Skeletal muscle cell (primary cell): Measurements from ENCODE around the gene PCIF1.
"Not testable (repeated sequence)": the region's sequence is repeated elsewhere in the genome, so short reads cannot be mapped to it uniquely, and the experiment has no call there.

Experiments used
- DNase-seq: peaks from one replicate; pipeline ENCODE4 v3.0.0-alpha.2; 2010; ENCODE audit warnings: low read depth
- H3K4me3 ChIP-seq: 2 replicates; pipeline ENCODE4 v1.5.1; 2011; ENCODE audit warnings: low read depth, mild to moderate bottlenecking, control low read depth, low read length, moderate library complexity

PCIF1 gene

DNA sequence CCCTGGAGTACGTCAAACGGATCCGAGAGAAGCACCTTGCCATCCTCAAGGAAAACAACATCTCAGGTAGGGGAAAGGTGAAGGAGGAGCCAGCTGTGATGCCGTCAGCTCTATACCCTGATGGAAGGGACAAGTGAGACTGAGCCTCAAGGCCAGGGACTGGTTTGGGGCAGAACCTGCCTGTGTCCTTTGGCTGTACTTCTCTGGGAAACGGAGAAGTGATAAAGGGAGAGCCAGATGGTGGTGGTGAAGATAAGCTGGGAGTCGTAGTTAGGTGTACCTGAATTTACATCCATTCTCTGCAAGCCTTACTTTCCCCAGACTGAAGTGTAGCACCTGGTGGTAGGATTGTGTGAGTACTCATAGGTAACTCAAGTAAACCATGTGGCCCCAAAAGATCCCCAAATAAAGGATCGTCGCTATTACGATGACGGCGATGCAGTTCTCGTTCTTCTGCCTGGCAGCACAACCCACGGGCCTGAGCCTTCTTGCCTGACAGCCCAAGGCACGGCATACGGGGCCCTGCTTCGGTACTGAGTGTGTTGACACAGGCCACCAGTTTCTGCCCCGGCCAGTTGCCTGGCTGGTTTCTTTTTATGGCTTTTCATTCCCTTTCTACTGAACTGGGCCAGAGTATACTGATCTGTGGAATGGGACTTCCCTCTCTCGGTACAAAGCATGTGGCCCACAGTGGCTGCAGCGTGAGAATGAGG is 10.6 kb downstream of the PCIF1 start:
- DNase-seq = no peak
- no peak overlapping the region for H3K4me3 ChIP-seq

DNA sequence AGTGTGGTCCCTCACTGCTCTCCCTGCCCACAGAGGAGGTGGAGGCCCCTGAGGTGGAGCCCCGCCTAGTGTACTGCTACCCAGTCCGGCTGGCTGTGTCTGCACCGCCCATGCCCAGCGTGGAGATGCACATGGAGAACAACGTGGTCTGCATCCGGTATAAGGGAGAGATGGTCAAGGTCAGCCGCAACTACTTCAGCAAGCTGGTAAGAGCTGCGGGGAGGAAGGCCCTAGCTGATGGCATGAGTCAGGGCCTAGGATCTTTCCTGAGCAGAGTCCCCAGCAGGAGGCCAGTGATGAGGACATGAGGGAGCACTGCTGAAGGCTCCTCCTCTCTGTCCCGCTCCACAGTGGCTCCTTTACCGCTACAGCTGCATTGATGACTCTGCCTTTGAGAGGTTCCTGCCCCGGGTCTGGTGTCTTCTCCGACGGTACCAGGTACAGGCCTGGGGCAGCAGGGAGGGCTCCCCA is 11.2 kb downstream of the PCIF1 start:
- no peak for DNase-seq
- H3K4me3 ChIP-seq = no peak overlapping the region

DNA sequence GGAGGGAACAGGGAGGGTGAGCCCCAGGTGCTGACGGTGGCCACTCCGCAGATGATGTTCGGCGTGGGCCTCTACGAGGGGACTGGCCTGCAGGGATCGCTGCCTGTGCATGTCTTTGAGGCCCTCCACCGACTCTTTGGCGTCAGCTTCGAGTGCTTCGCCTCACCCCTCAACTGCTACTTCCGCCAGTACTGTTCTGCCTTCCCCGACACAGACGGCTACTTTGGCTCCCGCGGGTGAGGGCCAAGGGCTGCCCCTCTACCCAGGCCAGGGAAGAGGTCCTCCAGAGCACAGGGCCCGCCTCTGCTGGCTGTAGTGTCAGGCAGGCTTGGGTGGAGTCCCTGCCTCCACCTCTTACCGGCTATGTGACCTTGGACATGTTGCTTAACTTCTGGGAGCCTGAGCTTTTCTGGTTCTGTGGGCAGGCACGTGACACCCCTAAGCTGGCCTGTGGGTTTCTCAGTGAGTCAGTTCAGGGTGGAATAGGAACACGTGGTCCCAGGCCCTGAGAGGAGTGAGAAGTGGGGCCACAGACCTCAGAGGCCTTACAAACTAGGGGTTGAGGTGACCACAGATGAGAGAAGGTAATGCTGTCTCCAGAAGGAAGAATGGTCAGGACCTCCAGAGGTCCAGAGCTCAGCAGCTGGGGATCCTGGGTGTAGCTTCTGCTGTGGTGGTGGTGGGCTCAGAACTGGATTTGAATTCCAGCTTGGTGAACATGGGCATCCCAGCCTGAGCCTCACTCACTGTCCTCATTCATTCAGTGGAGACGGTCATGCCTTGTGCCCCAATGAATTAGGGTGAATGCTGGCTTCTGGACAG is 11.9 kb downstream of the PCIF1 start:
- DNase-seq = no peak
- no peak overlapping the region for H3K4me3 ChIP-seq

DNA sequence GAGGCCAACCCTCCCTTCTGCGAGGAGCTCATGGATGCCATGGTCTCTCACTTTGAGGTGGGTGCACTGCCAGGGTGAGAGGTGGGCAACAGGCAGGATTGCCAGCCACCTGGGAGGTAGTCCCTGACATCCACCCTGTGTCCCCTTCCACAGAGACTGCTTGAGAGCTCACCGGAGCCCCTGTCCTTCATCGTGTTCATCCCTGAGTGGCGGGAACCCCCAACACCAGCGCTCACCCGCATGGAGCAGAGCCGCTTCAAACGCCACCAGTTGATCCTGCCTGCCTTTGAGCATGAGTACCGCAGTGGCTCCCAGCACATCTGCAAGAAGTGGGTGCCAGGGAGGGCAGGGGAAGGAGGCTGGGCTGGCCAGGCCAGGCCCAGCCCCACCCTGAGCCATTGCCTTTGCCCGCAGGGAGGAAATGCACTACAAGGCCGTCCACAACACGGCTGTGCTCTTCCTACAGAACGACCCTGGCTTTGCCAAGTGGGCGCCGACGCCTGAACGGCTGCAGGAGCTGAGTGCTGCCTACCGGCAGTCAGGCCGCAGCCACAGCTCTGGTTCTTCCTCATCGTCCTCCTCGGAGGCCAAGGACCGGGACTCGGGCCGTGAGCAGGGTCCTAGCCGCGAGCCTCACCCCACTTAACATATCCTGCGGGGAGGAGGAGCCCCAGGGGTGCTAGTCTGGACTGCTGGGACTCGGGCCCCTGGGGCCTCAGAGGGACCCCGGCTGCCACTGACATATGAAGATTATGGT is 12.8 kb downstream of the PCIF1 start:
- no peak for DNase-seq
- H3K4me3 ChIP-seq = no peak overlapping the region

DNA sequence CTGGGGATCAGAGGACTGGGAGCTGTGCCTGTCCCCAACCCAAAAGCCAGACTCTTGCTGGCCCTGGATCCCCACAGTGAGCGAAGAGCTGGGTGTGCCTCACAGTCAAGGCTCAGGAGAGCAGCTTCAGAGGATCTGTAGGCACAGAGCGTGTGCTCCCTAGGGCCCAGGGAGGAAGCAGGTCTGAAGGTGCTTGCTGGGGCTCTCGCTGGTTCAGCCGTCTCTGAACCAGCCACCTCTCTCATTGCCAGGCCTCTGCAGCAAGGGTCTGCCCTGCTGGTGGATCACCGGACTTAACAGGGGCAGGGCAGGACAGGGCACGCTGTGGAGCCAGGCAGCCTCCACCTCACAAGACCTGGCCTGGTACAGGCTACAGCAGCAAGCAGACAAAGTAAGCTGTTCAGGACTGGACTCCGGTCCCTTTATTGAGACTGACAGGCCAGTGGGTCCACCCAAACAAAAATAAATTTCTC is 13.8 kb downstream of the PCIF1 start:
- no peak for DNase-seq
- no peak overlapping the region for H3K4me3 ChIP-seq

DNA sequence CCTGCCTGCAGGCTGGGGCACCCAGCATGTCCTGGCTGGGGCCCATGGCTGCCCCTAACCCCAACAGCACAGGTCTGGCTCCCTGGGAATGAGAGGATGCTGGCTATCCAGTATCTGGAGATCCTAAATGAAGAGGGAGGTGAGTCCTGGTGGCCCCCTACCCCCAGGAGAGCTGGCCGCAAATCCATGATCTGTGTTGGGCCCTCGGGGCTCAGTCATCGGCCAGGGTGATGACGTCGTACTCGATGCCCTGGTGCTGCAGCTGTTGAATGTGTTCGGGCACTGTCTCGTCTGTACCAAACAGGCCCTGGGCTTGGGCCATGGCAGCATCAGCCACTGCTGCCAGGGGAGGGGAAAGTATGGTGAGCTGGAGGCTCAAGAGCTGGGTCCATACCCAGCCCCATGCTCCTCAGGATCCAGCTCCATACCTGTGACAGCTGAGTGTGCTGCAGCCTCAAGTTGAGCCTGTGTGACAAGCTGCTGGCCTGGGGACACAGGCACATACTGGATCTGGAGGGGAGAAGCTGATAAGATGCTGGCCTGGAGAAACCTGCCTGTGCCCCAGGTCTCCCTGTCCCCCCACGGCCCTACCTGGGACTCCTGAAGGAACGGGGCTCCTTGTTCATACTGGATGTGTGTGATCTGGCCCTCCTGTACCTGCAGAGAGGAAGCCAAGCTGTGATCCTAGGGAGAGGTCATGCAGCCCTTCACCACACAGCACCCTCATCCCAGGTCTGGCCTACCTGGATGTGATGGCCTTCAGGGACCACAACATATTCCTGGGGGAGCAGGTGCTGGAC is 14.5 kb downstream of the PCIF1 start:
- DNase-seq = no peak
- H3K4me3 ChIP-seq = no peak overlapping the region

DNA sequence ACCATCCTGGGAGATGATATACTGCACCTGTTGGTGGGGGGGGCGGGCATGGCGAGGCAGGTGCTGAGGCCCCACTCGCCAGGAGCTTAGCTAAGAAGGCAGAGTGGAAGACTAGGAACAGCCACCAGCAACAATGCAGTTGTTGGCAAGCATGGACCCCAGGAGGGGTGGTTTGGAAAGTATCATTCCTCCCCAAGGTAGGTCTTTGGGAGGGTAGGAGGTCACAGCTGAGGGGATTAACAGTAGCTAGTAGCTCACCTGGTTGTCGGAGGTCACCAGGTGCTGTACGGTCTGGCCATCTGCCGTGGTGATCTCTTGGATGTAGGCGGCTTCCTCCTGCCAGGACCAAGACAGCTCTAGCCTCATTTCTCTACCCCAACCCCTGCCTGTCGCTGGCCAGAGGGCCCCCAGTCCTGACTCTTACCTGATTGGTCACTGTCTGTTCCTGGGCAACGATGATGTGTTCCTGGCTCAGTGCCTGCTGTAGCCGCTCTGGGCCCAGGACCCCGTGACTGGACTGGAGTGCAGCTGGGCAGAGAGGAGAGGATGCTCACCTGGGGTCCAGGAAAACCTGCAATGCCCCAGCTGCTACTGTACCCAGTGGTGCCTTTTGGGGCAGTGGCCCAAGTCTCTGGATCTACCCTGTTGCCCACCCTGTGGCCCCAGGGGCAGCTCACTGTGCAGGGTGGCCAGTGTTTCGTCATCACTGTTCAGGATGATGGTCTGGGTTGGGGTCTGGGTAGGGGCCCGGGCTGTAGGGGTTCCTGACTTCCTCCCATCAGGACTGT is 15.3 kb downstream of the PCIF1 start:
- no peak overlapping the region for H3K4me3 ChIP-seq
- DNase-seq = no peak

DNA sequence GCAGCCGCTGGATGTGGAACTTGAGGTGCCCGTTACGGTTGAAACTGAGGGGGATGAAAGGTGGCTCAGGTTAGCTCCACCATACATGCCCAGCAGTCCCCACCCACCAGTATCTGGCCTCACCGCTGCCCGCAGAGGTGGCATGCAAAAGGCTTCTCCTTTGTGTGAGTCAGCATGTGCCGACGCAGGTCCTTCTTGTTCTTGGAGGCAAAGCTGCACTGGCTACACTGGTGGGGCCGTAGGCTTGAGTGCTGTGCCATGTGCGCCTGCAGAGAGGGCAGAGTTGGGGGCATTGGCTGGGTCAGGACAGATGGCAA is 15.8 kb downstream of the PCIF1 start:
- no peak overlapping the region for H3K4me3 ChIP-seq

DNA sequence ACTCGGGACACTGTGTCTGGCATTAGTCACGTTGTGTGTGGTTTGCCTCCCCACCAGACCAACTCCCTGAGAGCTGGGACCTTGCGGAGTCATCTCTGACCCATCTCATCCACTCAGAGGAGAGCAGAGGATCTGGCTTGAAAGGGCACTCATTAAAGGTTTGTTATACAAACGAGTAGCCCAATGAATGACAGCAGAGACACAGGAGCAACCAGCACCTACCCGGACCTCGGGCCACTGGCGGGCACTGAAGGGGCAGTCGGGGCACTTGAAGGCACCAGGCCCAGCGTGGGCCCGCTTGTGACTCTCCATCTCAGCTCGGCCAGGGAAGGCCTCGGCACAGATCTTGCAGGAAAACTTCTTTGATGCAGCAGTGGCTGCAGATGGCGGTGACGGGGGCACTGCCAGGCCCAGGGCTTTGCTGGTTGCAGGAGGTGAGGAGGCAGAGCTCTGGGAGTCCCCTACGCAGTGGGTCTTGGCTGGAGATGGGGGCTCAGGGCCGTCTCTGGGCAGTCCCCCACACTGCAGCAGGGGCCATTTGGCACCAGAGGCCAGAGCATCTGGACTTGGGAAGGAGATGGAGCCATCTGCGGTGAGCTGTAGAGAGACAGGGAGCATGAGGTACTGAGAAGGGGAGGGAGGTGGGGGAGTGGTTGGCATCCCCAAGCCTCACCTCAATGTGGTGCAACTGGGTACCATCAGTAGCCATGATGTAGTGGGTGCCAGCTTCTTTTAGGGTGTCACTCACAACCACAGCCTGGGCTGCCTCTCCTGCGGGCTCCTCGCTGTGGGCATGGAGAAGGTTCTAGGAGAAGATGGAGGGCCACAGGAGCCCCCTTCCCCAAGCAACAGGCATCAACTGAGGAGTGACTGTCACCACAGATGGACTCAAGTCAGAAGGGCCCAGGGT is 17.7 kb downstream of the PCIF1 start:
- DNase-seq = no peak
- no peak overlapping the region for H3K4me3 ChIP-seq

More for the DNA sequence above, 15.8 kb downstream of the PCIF1 start:
- no peak for DNase-seq

DNA sequence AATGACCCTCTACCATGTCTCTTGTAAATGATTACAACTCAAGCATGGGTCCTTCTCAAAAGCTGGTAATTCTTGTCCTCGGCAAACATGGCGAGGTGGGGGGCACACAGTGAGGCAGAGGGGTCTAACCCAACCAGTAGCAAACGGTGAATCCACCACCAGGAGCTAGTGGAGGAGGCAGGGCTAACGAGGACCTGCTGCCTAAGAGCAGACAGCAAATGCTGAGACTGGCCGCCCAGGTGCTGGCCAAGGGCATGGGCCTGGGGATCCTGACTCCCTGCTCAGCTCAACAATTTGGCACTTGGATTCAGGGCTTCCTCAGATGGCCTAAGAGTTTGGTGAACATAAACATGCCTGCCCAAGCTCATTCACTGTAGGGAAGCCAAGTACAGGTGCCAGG is 18.4 kb downstream of the PCIF1 start:
- no peak for DNase-seq
- H3K4me3 ChIP-seq = no peak overlapping the region

DNA sequence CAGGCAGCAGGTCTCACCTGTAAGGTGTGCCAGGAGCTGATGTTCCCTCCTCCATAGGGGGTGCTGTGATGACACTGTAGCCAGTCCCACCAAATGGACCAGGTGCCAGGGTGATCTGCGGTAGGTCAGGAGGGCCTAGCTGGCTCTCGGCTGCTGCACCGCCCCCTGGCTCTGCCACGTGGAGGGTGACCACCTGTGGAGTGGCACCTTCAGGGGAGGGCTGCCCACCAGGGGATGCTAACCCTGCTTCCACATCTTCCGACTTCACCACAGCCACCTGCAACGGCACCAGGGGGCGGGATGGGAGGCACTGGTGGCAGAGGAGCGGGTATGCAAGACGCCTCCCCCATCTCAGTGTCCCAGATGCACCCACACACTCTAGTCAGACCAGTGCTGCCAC is 19.2 kb downstream of the PCIF1 start:
- no peak overlapping the region for H3K4me3 ChIP-seq
- DNase-seq = no peak

DNA sequence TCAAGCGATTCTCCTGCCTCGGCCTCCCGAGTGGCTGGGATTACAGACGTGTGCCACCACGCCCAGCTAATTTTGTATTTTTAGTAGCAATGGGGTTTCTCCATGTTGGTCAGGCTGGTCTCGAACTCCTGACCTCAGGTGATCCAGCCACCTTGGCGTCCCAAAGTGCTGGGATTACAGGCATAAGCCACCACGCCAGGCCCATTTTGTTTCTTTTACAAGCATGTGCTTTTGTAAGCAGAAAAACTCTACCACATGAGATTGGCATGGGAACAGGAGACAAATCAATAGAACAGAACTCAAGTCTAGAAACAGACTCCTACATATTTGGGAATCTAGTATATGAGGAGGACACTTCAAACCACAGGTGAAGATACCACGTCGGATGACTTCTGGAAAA is 21.8 kb downstream of the PCIF1 start:
- not testable (repeated sequence) for DNase-seq, H3K4me3 ChIP-seq

DNA sequence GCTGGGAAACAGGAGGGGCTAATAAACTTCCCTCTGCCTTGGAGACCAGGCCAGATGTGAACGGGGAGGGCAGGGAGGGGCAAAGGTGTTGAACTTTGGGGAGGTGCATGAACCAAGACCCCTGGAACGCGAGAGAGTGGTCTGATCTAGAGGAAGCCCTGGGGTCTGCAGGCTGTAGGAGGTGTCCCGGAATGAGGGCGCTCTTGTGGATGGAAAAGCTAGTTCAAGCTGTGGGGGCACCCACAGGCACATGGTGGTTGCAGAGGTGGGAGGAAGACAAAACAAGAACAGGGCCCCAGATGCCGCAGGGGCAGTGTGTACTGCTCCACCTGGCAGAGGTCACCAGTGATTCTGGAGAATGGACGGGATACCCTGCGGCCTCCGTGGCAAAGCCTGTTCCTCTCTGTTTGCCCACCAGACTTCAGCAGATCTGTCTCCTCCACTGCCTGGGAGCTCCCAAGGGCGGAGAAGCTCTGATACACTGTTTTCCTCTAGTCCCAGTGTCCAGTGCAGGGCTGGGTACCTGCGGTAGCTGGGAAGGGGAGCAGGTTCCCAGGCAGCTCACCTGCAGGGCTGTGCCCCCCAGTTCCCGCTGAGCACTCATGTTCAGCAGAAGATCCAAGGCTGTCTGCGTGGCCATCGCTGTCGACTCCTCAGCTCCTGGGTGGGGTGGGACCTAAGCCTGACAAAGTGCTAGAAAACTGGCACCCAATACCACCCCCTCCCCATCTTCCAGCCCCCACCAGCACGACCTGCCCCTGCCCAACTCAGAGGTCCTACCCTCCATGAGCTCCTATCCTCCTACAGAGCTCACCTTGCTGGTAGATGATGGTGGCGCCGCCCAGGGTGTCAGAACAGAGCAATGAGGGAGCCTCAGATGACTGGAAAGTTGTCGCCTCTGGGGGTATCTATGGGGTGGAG is 22.8 kb downstream of the PCIF1 start:
- DNase-seq = no peak
- no peak overlapping the region for H3K4me3 ChIP-seq

DNA sequence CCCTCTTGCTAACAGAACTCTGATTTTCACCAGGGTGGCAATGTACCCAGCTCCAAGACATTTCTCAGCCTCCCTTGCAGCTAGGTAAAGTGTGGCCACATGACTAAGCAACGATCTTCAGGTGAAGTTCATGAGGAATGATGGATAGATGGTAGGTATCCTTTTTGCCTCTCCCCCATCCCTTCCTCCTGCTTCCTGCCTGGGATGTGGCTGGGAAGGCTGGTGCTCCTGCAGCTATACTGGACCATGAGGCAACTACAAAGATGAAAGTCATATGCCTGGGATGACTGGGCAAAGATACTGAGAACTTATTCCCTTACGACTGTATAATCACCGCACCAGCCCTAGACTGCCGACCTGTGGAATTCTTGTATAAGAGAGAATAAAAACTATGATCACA is 24.1 kb downstream of the PCIF1 start:
- no peak for DNase-seq
- no peak overlapping the region for H3K4me3 ChIP-seq

DNA sequence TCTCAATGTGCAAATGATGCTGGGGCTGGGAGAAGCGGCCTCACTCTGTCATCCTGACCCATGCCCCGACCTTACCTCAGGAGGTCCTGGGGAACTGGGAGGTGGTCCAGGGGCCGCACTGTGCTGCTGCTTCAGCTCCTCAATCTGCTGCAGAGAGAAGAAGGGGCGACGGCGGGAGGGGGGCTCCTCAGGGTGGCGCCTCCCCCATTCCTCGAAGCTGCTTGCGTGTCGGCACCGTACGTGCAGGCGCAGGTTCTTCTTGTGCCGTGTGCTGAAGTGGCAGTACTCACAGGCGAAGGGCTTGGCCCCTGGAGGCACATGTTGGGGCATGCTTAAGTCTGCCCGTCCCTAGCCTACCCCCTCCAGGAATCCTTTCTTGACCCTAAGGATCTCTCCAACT is 24.6 kb downstream of the PCIF1 start:
- H3K4me3 ChIP-seq = no peak overlapping the region
- DNase-seq = no peak

DNA sequence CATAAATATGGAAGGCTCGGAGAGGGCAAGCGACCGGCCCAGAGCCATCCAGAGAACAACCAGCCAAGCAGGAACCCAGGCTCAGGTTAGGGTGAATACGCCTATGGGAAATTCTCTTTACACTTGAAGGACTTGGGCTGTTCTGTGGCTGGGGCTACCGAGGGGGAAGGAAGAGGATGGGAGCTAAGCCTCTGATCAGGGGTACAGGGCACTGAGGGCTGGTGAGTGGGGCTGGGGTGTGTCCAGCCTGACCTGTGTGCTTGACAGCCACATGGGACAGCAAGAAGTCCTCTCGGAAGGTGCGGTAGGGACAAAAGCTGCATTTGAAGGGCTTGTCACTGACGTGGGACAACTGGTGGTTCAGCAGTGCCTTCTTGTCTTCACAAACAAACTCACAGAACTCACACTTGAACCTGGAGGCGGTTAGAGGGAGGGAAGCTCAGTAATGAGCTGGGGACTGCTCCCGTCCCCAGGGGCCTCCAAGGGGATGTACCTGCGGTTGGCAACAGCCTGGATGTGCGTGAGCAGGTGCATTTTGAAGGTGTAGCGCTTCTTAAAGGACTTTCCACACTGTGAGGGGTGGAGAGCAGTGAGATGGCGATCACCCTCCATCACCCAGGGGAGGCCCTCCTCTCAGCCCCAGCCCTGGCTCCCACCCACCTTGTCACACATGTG is 25.6 kb downstream of the PCIF1 start:
- DNase-seq = no peak
- H3K4me3 ChIP-seq = no peak overlapping the region
